ENCODE measurements around the gene NAT8L.
"Not testable (repeated sequence)": the region's sequence is repeated elsewhere in the genome, so short reads cannot be mapped to it uniquely, and the experiment has no call there.

Gene NAT8L, protein sequence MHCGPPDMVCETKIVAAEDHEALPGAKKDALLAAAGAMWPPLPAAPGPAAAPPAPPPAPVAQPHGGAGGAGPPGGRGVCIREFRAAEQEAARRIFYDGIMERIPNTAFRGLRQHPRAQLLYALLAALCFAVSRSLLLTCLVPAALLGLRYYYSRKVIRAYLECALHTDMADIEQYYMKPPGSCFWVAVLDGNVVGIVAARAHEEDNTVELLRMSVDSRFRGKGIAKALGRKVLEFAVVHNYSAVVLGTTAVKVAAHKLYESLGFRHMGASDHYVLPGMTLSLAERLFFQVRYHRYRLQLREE

DNA sequence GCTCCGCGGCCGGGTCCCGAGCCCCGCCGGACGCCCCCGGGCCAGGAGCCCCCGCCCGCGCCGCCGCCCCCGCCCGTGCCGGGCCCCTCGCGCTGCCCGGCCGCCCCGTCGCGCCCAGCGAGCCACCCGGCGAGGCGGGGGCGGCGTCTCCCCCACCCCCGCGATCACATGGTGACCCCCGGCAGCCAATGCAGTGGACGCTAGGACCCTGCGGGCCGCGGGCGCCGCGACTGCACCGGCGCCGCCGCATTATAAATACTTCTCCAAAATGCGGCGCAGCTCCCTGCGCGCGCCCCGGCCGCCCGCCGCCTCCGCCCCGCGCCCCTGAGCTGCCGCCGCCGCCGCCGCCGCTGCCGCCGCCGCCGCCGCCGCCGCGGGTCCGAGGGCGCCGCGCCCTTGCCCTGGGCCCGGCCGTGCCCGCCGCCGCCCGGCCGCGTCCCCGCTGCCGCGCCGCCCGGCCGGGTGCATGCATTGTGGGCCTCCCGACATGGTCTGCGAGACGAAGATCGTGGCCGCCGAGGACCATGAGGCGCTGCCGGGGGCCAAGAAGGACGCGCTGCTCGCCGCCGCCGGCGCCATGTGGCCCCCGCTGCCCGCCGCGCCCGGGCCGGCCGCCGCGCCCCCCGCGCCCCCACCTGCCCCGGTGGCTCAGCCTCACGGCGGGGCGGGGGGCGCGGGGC, at the start of gene NAT8L:
Gene NAT8L (plus strand): TSS at position 282 of the 680 bp plus-strand sequence. CDS start 185 bp downstream, at position 467.
- peak within 1 kb of the TSS; percentile 52 for H3K4me3 ChIP-seq (ENCODE audit: low read depth, low read length)

DNA sequence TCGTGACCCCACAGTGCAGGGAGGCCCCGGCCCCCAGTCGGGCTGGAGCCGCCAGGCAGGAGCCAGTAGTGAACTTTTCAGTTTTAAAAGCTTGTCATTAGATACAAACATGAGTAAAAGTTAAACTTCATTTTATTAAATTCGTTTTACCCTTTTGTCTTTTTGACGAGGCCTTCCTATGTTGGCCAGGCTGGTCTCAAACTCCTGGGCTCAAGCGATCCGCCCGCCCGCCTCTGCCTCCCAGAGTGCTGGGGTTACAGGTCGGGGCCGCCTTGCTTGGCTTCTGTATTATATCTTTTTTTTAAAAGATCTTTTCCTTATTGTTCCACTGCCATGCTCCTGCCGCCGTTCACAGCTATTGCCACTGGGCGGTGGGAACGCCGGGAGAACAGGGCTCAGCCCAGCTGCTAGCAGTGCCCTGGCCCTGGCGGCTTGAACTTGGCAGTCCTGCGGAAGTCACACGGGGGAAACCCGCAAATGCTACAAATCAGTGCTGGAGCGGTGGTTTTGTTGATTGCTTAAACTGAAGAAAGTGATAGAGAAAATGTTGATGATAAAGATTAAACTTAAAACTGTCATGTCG, 49.4 kb upstream of the NAT8L start:
- peak; percentile 50 for DNase-seq (ENCODE audit: low read depth)
- TF ChIP-seq, protein P1, sequence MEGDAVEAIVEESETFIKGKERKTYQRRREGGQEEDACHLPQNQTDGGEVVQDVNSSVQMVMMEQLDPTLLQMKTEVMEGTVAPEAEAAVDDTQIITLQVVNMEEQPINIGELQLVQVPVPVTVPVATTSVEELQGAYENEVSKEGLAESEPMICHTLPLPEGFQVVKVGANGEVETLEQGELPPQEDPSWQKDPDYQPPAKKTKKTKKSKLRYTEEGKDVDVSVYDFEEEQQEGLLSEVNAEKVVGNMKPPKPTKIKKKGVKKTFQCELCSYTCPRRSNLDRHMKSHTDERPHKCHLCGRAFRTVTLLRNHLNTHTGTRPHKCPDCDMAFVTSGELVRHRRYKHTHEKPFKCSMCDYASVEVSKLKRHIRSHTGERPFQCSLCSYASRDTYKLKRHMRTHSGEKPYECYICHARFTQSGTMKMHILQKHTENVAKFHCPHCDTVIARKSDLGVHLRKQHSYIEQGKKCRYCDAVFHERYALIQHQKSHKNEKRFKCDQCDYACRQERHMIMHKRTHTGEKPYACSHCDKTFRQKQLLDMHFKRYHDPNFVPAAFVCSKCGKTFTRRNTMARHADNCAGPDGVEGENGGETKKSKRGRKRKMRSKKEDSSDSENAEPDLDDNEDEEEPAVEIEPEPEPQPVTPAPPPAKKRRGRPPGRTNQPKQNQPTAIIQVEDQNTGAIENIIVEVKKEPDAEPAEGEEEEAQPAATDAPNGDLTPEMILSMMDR (IDR thresholded peaks at IDR 0.05; ENCODE audit: control insufficient read depth, extremely low read depth, insufficient read depth), result peak; percentile 40
- peak overlapping the region; percentile 82 for H3K4me3 ChIP-seq (ENCODE audit: low read depth, low read length)

More for the DNA sequence above, at the start of gene NAT8L:
- TF ChIP-seq, protein P1 (IDR thresholded peaks at IDR 0.05; ENCODE audit: control insufficient read depth, extremely low read depth, insufficient read depth), result no peak
- no peak for DNase-seq (ENCODE audit: low read depth)

DNA sequence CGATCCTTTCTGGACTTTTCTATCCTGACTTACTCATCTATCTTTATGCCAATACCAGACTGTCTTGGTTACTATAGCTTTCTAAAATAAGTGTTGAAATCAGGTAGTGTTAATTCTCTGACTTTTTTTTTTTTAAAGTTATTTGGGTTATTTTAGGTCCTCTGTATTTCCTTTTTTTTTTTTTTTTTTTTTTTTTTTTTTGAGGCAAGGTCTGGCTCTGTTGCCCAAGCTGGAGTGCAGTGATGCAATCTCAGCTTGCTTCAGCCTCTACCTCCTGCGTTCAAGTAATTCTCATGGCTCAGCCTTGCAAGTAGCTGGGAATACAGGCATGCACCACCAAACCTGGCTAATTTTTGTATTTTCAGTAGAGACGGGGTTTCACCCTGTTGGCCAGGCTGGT, 47.5 kb upstream of the NAT8L start:
- no peak for DNase-seq (ENCODE audit: low read depth)
- H3K4me3 ChIP-seq (ENCODE audit: low read depth, low read length), result no peak overlapping the region
- TF ChIP-seq, protein P1 (IDR thresholded peaks at IDR 0.05; ENCODE audit: control insufficient read depth, extremely low read depth, insufficient read depth), result no peak

DNA sequence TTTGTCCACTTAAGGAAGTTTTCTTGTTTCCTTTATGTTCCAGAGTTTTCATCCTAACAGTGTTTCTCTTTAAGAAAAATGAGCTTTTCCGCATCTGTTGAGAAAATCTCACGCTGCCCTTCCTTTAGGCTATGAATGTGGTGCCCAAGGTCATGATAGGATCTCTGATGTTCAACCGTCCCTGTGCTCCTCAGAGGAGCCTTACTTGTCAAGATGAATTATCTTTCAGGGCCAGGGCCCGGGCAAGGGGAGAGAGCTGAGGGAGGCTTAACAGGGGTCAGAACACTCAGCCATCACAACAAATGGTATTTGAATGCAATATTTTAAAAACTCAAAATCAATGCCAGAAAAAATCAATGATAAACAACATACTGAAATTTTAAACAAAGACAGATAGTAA, 44.1 kb upstream of the NAT8L start:
- no peak overlapping the region for H3K4me3 ChIP-seq (ENCODE audit: low read depth, low read length)
- TF ChIP-seq, protein P1 (IDR thresholded peaks at IDR 0.05; ENCODE audit: control insufficient read depth, extremely low read depth, insufficient read depth), result no peak
- DNase-seq (ENCODE audit: low read depth), result no peak

DNA sequence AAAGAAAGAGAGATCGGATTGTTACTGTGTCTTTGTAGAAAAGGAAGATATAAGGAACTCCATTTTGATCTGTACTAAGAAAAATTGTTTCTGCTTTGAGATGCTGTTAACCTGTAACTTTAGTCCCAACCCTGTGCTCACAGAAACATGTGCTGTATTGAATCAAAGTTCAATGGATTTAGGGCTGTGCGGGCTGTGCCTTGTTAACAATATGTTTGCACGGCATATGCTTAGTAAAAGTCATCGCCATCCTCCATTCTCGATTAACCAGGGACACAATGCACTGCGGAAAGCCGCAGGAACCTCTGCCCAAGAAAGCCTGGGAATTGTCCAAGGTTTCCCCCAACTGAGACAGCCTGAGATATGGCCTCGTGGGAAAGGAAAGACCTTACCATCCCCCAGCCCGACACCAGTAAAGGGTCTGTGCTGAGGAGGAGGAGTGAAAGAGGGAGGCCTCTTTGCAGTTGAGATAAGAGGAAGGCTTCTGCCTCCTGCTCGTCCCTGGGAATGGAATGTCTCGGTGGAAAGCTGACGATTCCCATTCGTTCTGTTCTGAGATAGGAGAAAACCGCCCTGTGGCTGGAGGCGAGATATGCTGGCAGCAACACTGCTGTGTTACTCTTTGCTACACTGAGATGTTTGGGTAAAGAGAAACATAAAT, 37.6 kb upstream of the NAT8L start:
- DNase-seq (ENCODE audit: low read depth); H3K4me3 ChIP-seq (ENCODE audit: low read depth, low read length): not testable (repeated sequence)

DNA sequence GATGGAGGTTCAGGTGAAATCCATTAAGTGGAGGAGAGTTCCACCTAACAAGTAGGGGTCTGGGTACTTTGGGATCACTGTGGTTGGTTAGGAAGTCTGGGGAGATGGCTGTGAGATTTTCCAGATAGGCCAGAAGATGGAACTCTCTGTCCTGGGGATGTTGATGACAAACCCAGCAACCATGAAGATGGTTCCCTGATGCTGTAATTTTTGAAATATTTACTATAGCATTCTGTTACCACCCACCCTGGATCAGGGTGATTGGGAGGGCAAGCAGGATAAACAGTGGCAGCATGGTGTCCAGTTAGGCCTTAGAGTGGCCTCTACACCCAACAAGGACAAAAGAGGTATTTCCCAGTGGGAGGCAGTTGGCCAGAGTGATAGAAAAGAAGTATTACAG, 34.4 kb upstream of the NAT8L start:
- no peak overlapping the region for H3K4me3 ChIP-seq (ENCODE audit: low read depth, low read length)
- TF ChIP-seq, protein P1 (IDR thresholded peaks at IDR 0.05; ENCODE audit: control insufficient read depth, extremely low read depth, insufficient read depth), result no peak
- no peak for DNase-seq (ENCODE audit: low read depth)

DNA sequence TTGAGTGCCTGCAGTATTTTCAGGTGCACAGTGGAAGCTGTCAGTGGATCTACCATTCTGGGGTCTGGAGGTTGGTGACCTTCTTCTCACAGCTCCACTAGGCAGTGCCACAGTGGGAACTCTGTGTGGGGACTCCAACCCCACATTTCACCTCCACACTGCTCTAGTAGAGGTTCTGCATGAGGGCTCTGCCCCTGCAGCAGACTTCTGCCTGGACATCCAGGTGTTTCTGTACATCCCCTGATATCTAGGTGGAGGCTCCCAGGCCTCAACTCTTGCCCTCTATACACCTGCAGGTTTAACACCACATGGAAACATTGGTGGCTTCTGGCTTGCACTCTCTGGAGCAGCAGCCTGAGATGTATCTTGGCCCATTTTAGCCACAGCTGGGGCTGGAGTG, 33.3 kb upstream of the NAT8L start:
- DNase-seq (ENCODE audit: low read depth), result no peak
- TF ChIP-seq, protein P1 (IDR thresholded peaks at IDR 0.05; ENCODE audit: control insufficient read depth, extremely low read depth, insufficient read depth), result no peak
- no peak overlapping the region for H3K4me3 ChIP-seq (ENCODE audit: low read depth, low read length)

DNA sequence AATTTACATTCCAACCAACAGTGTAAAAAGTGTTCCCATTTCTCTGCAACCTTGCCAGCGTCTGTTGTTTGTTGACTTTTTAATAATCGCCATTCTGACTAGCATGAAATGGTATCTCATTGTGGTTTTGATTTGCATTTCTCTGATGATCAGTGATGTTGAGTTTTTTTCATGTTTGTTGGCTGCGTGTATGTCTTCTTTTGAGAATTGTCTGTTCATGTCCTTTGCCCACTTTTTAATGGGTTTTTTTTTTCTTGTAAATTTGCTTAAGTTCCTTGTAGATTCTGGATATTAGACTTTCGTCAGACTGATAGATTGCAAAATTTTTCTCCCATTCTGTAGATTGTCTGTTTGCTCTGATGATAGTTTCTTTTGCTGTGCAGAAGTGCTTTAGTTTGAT, 32.0 kb upstream of the NAT8L start:
- H3K4me3 ChIP-seq (ENCODE audit: low read depth, low read length); DNase-seq (ENCODE audit: low read depth): not testable (repeated sequence)

DNA sequence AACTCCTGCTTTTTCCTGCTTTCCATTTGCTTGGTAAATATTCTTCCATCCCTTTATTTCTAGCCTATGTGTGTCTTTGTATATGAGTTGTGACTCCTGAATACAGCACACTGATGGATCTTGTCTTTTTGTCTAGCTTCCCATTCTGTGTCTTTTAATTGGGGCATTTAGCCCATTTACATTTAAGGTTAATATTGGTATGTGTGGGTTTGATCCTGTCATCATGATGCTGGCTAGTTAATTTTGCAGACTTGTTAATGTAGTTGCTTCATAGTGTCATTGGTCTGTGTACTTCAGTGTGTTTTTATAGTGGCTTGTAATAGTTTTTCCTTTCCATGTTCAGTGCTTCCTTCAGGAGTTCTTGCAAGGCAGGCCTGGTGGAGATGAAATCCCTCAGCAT, 28.0 kb upstream of the NAT8L start:
- DNase-seq (ENCODE audit: low read depth); H3K4me3 ChIP-seq (ENCODE audit: low read depth, low read length): not testable (repeated sequence)

Measured in LNCaP clone FGC (cell line).